ENCODE results near the gene CHMP4A. TPM values are rescaled to one million over a fixed set of nuclear protein-coding genes. Genes with fewer than 3 reads are reported as not detected.

CHMP4A gene
- total and polyA plus RNA-seq, 2 of the 13 experiments (the other 11 are each of a cell fraction or from before 2014, with no cell fraction given) = 83.6 to 113 TPM

GRCh38 chr14:24231263-24232120 is 18.2 kb upstream of the CHMP4A start (continued):
- TF ChIP-seq AFF4 (CRISPR knock-in tag; IDR thresholded peaks at IDR 0.05) (peak; percentile 3; the same call in 1 of the 2 replicates), LBX2 (CRISPR knock-in tag; IDR thresholded peaks at IDR 0.05; ENCODE audit: borderline replicate concordance) (peak; percentile 24; the same call in 1 of the 2 replicates), ZNF777 (CRISPR knock-in tag; IDR thresholded peaks at IDR 0.05) (no peak), PLSCR1 (CRISPR knock-in tag; IDR thresholded peaks at IDR 0.05; ENCODE audit: borderline replicate concordance) (0 out of 2 replicates have a peak, but pooled peaks have one; percentile 3), HDAC2 (CRISPR knock-in tag; IDR thresholded peaks at IDR 0.05) (0 out of 2 replicates have a peak, but pooled peaks have one; percentile 15), SYNCRIP (IDR thresholded peaks at IDR 0.05; ENCODE audit: insufficient read depth, low read depth, low read length) (no peak), DNMT1 (CRISPR knock-in tag; IDR thresholded peaks at IDR 0.05) (no peak), FOXC1 (CRISPR knock-in tag; IDR thresholded peaks at IDR 0.05; ENCODE audit: borderline replicate concordance) (no peak), ZBTB38 (CRISPR knock-in tag; IDR thresholded peaks at IDR 0.05) (no peak), HDAC6 (IDR thresholded peaks at IDR 0.05; ENCODE audit: low read depth, low read length) (no peak), ZNF740 (CRISPR knock-in tag; IDR thresholded peaks at IDR 0.05) (no peak), ZNF83 (CRISPR knock-in tag; IDR thresholded peaks at IDR 0.05; ENCODE audit: borderline replicate concordance) (0 out of 2 replicates have a peak, but pooled peaks have one; percentile 34), ZNF552 (CRISPR knock-in tag; IDR thresholded peaks at IDR 0.05; ENCODE audit: borderline replicate concordance) (no peak; the same call in 1 of the 2 replicates), HIC2 (CRISPR knock-in tag; IDR thresholded peaks at IDR 0.05; ENCODE audit: low read depth) (peak; percentile 62), KDM4B (CRISPR knock-in tag; IDR thresholded peaks at IDR 0.05) (peak; percentile 25; the same call in 1 of the 2 replicates), KLF13 (CRISPR knock-in tag; IDR thresholded peaks at IDR 0.05) (peak; percentile 65; the same call in 1 of the 2 replicates), ZNF354B (CRISPR knock-in tag; IDR thresholded peaks at IDR 0.05) (0 out of 2 replicates have a peak, but pooled peaks have one; percentile 74), SAP130 (CRISPR knock-in tag; IDR thresholded peaks at IDR 0.05; ENCODE audit: low read depth) (no peak), CHD4 (IDR thresholded peaks at IDR 0.05; ENCODE audit: borderline replicate concordance, low read length) (no peak), MAFG (CRISPR knock-in tag; IDR thresholded peaks at IDR 0.05) (no peak), ONECUT2 (CRISPR knock-in tag; IDR thresholded peaks at IDR 0.05) (peak; percentile 31; the same call in 1 of the 2 replicates), DPF2 (CRISPR knock-in tag; IDR thresholded peaks at IDR 0.05; ENCODE audit: borderline replicate concordance, low read depth) (no peak)

All from HepG2 (cell line).